Measurements from ENCODE around the gene ARMC2. TPM values are rescaled to one million over a fixed set of nuclear protein-coding genes. Genes with fewer than 3 reads are reported as not detected.

The ARMC2 gene
- total and polyA plus RNA-seq, 2 of the 4 experiments (the other 2 are of a cell fraction): 0.72 to 3.9 TPM

- TF ChIP-seq POLR2A (IDR thresholded peaks at IDR 0.05; ENCODE audit: low read depth, low read length) (no peak), ELK1 (IDR thresholded peaks at IDR 0.05; ENCODE audit: borderline replicate concordance, low read depth, low read length) (no peak), NFE2L2 (IDR thresholded peaks at IDR 0.05; ENCODE audit: low read depth, low read length) (no peak), MXI1 (IDR thresholded peaks at IDR 0.05; ENCODE audit: borderline replicate concordance, low read depth, low read length) (no peak), RAD21 (IDR thresholded peaks at IDR 0.05; ENCODE audit: low read length) (no peak), MAFK (IDR thresholded peaks at IDR 0.05; ENCODE audit: low read depth, low read length) (no peak), RCOR1 (IDR thresholded peaks at IDR 0.05; ENCODE audit: insufficient replicate concordance, low read length) (no peak), SMC3 (IDR thresholded peaks at IDR 0.05; ENCODE audit: low read depth, low read length) (no peak)
- Histone ChIP-seq H3K14ac (replicated peaks; ENCODE audit: low read depth, low read length) (peak overlapping the region; percentile 2; the same call in 1 of the 2 replicates), H4K5ac (ENCODE audit: low read depth, low read length) (no peak overlapping the region), H2AK9ac (replicated peaks; ENCODE audit: low read depth, low read length, poor library complexity) (no peak overlapping the region), H3K79me1 (ENCODE audit: low read depth in 1 of 2, low read length in 2 of 2) (no peaks in the 10 kb centered on the region), H2BK120ac (ENCODE audit: low read depth, low read length) (no peak overlapping the region), H3K4me2 (ENCODE audit: low read depth, low read length) (no peak overlapping the region), H3K4ac (ENCODE audit: low read depth, low read length) (no peak overlapping the region), H3K27me3 (ENCODE audit: control insufficient read depth, insufficient read depth, low read length) (no peaks in the 10 kb centered on the region; the same call in none of the 2 replicates), H3K27ac (ENCODE audit: insufficient read depth, low read length) (no peak overlapping the region), H3K23ac (ENCODE audit: low read depth, low read length) (no peak overlapping the region), H2AFZ (replicated peaks; ENCODE audit: low read length, poor library complexity) (peak overlapping the region; percentile 1), H2BK15ac (ENCODE audit: low read depth, low read length) (no peak overlapping the region), H3K9me1 (ENCODE audit: insufficient read depth, low read length) (no peaks in the 10 kb centered on the region), H2BK5ac (ENCODE audit: low read depth, low read length, poor library complexity, severe bottlenecking) (no peak overlapping the region), H3K4me1 (ENCODE audit: control insufficient read depth, insufficient read depth, low read length) (peaks cover 6% of the 10 kb centered on the region; the same call in 1 of the 2 replicates), H4K8ac (ENCODE audit: low read depth in 2 of 2, low read length in 2 of 2) (0 out of 4 replicates have a peak overlapping the region, but pooled peaks of 1 of the 2 experiments have one; percentile 12), H3K9ac (ENCODE audit: low read depth, low read length) (no peak overlapping the region), H2AK5ac (ENCODE audit: low read depth, low read length) (no peak overlapping the region), H4K20me1 (ENCODE audit: insufficient read depth, low read length) (no peaks in the 10 kb centered on the region), H2BK20ac (ENCODE audit: low read depth, low read length) (no peak overlapping the region), H4K91ac (ENCODE audit: insufficient read depth, low read depth, low read length) (no peak overlapping the region), H3K18ac (ENCODE audit: low read depth, low read length) (no peak overlapping the region; the same call in 1 of the 2 replicates), H3K9me3 (ENCODE audit: control insufficient read depth, insufficient read depth, low read length) (no peaks in the 10 kb centered on the region), H3K56ac (ENCODE audit: extremely low read depth, insufficient read depth, low read length) (no peak overlapping the region), H3K4me3 (ENCODE audit: insufficient read depth, low read depth, low read length) (no peak overlapping the region), H3K36me3 (ENCODE audit: control insufficient read depth, insufficient read depth, low read length) (no peaks in the 10 kb centered on the region)
- DNase-seq: peak; percentile 8
- CTCF ChIA-PET: no interaction called here
- BruUV-seq (replicated peaks): no TSS peak
- peak; percentile 38; the same call in 1 of the 2 replicates for ATAC-seq (ENCODE audit: low read depth)
- in situ Hi-C loops (cut with MboI; ENCODE audit: low sequenced_read_pairs): loop anchor here (5.0 kb wide), 1 partner anchor 295 kb away; no protein-coding TSS in a partner anchor
- WGBS, 2 experiments (ENCODE audit: extremely low coverage in 2 of 2, insufficient read length in 1 of 2): no CpG with 5 or more reads among the region's 4 CpGs
- intact Hi-C loops (cut with micrococcal nuclease): loop anchor here (2.0 to 5.0 kb wide), 2 partner anchors 55 to 235 kb away; no protein-coding TSS in a partner anchor
- dilution Hi-C loops (cut with HindIII; ENCODE audit: low sequenced_read_pairs, unreplicated experiment): no loop called here
- POLR2A ChIA-PET (ENCODE audit: unreplicated experiment): interaction anchor here (0.7 kb wide), 1 partner anchor 39 kb away, joined by 6 read pairs; no protein-coding TSS in a partner anchor
Measured at GRCh38 chr6:108837236-108837971, 10.8 kb upstream of the ARMC2 start.
